ENCODE data around the gene ADAM23.

Gene ADAM23

DNA sequence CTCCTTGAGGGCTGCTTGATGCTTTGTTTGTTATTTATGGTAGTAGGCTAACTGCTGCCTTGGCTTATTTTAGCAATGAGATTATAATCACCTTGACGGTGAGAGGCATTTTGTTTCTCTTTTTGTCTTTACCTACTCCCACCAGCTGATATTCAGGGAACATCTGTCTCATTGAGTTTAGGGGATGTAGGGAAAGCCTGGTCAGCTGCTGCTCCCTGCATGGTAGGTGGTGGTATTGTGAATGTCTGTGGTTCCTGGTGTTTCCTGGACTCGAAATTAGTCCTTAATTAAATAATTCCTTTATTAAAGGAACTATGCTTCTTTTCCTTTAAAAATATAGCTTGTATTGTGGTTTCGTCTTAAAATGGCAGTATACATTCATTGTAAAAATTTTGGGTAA, 77.8 kb downstream of the ADAM23 start:
- no peak overlapping the region for H3K27ac ChIP-seq
- no peak overlapping the region for H3K4me3 ChIP-seq (ENCODE audit: low read depth in 1 of 2, low read length in 1 of 2)
- H3K9me3 ChIP-seq: no peaks in the 10 kb centered on the region
- no peaks in the 10 kb centered on the region for H3K4me1 ChIP-seq (ENCODE audit: control insufficient read depth in 1 of 2, insufficient read depth in 1 of 2, low read depth in 1 of 2, low read length in 1 of 2)
- no peaks in the 10 kb centered on the region for H3K27me3 ChIP-seq
- TF ChIP-seq, protein P1, sequence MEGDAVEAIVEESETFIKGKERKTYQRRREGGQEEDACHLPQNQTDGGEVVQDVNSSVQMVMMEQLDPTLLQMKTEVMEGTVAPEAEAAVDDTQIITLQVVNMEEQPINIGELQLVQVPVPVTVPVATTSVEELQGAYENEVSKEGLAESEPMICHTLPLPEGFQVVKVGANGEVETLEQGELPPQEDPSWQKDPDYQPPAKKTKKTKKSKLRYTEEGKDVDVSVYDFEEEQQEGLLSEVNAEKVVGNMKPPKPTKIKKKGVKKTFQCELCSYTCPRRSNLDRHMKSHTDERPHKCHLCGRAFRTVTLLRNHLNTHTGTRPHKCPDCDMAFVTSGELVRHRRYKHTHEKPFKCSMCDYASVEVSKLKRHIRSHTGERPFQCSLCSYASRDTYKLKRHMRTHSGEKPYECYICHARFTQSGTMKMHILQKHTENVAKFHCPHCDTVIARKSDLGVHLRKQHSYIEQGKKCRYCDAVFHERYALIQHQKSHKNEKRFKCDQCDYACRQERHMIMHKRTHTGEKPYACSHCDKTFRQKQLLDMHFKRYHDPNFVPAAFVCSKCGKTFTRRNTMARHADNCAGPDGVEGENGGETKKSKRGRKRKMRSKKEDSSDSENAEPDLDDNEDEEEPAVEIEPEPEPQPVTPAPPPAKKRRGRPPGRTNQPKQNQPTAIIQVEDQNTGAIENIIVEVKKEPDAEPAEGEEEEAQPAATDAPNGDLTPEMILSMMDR (IDR thresholded peaks at IDR 0.05): no peak
- no peaks in the 10 kb centered on the region for H3K36me3 ChIP-seq

DNA sequence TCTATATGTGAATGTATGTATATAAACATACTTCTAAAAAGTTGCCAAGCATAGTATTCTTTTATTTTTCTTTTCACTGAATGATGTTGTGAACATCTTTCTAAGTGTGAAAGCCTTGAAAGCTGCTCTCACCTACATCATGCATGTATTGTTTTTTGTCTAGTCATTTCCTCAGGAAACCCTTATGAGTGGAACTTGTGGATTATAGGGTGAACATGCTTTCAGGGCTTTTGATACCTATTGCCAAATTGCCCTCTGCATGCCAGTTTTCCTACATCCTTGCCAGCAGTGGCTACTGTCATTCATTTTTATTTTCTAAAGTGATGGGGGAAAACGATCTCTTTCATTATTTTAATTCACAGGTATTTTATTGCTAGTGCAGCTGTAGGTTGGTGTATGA, 78.3 kb downstream of the ADAM23 start:
- Histone ChIP-seq H3K4me3 (ENCODE audit: low read depth in 1 of 2, low read length in 1 of 2) (no peak overlapping the region), H3K27me3 (no peaks in the 10 kb centered on the region), H3K4me1 (ENCODE audit: control insufficient read depth in 1 of 2, insufficient read depth in 1 of 2, low read depth in 1 of 2, low read length in 1 of 2) (no peaks in the 10 kb centered on the region), H3K9me3 (no peaks in the 10 kb centered on the region), H3K27ac (no peak overlapping the region), H3K36me3 (no peaks in the 10 kb centered on the region)
- TF ChIP-seq, protein P1 (IDR thresholded peaks at IDR 0.05): no peak

DNA sequence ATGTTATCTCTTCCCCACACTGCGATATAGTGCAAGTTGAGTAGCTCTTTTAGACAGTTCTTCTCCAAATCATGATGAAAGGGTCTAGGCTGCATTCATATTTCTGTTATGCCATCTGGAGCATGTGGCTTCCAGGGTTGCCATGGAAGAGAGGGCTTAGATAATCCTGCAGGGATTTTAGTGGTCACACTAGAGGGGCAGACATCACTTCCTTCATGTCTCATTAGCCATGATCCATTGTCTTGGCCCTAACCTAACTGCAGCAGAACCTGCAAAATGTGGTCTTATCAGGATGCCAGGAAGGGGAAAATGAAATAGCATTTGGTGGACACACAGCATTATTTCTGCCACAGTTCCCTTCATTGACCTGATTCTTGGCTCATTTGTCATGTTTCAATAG, 83.1 kb downstream of the ADAM23 start:
- H3K4me3 ChIP-seq (ENCODE audit: low read depth in 1 of 2, low read length in 1 of 2): no peak overlapping the region
- H3K36me3 ChIP-seq: no peaks in the 10 kb centered on the region
- TF ChIP-seq, protein P1 (IDR thresholded peaks at IDR 0.05): no peak
- no peaks in the 10 kb centered on the region for H3K4me1 ChIP-seq (ENCODE audit: control insufficient read depth in 1 of 2, insufficient read depth in 1 of 2, low read depth in 1 of 2, low read length in 1 of 2)
- H3K9me3 ChIP-seq: no peaks in the 10 kb centered on the region
- no peaks in the 10 kb centered on the region for H3K27me3 ChIP-seq
- H3K27ac ChIP-seq: no peak overlapping the region

DNA sequence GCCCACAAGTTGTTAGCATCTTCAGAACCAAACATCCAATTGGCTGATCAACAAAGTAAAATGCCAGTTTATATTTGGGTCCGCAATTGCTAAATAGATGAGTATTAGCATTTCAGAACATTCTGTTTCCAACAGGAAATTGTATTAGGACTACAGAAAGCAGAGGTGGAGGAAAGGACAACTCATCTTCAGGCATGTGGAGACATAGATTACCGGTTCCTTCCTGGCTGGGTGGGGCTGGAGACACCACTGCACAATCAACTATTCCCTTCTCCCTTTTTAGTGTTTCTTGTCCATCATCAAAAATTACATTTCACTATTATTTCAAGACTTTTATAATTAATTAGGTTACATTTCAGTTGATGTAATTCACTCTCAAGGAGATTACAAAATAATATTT, 83.8 kb downstream of the ADAM23 start:
- no peaks in the 10 kb centered on the region for H3K27me3 ChIP-seq
- H3K4me1 ChIP-seq (ENCODE audit: control insufficient read depth in 1 of 2, insufficient read depth in 1 of 2, low read depth in 1 of 2, low read length in 1 of 2): no peaks in the 10 kb centered on the region
- H3K36me3 ChIP-seq: no peaks in the 10 kb centered on the region
- TF ChIP-seq, protein P1 (IDR thresholded peaks at IDR 0.05): no peak
- H3K4me3 ChIP-seq (ENCODE audit: low read depth in 1 of 2, low read length in 1 of 2): no peak overlapping the region
- H3K27ac ChIP-seq: no peak overlapping the region
- H3K9me3 ChIP-seq: no peaks in the 10 kb centered on the region

DNA sequence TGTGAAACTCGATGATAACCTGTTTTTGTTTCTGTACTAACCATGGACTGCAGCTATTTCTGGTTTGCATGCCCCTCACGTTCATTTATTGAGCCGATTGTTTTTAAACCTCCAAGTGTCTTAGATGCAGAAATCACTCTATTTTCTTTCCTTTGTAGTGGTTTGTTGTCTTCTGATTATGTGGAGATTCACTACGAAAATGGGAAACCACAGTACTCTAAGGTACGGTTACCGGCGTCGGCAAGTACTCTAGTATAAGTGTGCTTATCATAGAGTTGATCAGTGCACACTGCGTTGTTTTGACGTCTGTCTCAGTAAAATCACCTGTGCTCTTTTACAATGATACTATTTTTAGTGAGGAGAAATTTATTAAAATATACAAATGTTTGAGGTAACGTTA, 87.4 kb downstream of the ADAM23 start:
- TF ChIP-seq, protein P1 (IDR thresholded peaks at IDR 0.05): no peak
- no peaks in the 10 kb centered on the region for H3K27me3 ChIP-seq
- H3K4me1 ChIP-seq (ENCODE audit: control insufficient read depth in 1 of 2, insufficient read depth in 1 of 2, low read depth in 1 of 2, low read length in 1 of 2): no peaks in the 10 kb centered on the region
- H3K4me3 ChIP-seq (ENCODE audit: low read depth in 1 of 2, low read length in 1 of 2): no peak overlapping the region
- H3K27ac ChIP-seq: no peak overlapping the region
- H3K36me3 ChIP-seq: no peaks in the 10 kb centered on the region
- H3K9me3 ChIP-seq: no peaks in the 10 kb centered on the region

DNA sequence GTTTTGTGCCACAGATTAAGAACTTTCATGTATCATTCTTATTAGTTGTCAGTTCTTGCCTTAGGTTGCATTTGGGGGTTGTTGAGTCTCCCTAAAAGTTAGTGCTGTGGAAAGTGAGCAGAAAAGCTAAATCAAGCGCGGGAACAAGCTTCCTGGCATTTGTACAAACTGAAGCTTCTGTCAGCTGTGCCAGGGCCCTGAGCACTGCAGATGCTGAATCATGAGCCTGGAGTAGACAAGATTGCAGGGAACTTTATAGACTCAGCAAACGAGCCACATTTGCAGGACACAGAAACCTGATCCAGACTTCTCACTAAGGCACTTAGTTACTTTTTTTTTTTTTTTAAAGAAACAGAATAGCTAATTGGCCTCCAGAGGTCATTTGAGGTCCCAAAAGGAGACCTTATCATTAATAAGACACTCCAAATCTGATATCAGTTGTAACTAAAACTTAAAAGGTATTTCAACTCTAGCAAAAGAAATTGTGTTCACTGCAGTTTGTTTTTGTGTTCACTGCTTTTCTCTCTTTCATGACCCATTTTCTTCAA, 88.7 kb downstream of the ADAM23 start:
- Histone ChIP-seq H3K4me3 (ENCODE audit: low read depth in 1 of 2, low read length in 1 of 2) (no peak overlapping the region), H3K36me3 (no peaks in the 10 kb centered on the region), H3K27ac (no peak overlapping the region), H3K4me1 (ENCODE audit: control insufficient read depth in 1 of 2, insufficient read depth in 1 of 2, low read depth in 1 of 2, low read length in 1 of 2) (no peaks in the 10 kb centered on the region), H3K9me3 (no peaks in the 10 kb centered on the region), H3K27me3 (no peaks in the 10 kb centered on the region)
- TF ChIP-seq, protein P1 (IDR thresholded peaks at IDR 0.05): no peak

Data from neutrophil (primary cell).